HG03521 (cell line): ENCODE measurements around the gene SEPTIN1.
"Not testable (repeated sequence)": the region's sequence is repeated elsewhere in the genome, so short reads cannot be mapped to it uniquely, and the experiment has no call there.

ENCODE experiments used
- ATAC-seq: cut with Tn5 transposase; IDR thresholded peaks from one replicate; pipeline ENCODE4 v1.9.1; 2021; ENCODE audit warnings: mild to moderate bottlenecking, moderate library complexity; ENCODE audit not compliant: unreplicated experiment

The SEPTIN1 gene

DNA sequence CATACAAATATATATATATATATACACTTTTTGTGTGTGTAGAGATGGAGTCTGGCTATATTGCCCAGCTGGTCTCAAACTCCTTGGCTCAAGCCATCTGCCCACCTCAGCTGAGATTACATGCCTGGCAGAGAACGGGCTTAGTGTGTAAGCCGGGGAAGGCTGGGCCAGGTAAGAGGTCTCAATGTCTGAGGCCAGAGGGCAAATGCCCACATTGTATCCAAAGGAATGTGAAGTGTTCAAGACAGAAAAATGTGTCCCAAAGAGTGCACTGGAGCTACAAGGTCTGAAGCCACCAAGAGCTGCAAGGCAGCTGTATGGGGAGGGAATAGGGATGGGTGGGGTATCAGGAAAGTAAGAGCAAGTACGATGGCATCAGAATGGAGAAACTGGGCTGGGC, 36.1 kb downstream of the SEPTIN1 start:
- no peak for ATAC-seq

- ATAC-seq, result not testable (repeated sequence)
Measured at GRCh38 chr16:30343491-30343820, 38.9 kb downstream of the SEPTIN1 start.

DNA sequence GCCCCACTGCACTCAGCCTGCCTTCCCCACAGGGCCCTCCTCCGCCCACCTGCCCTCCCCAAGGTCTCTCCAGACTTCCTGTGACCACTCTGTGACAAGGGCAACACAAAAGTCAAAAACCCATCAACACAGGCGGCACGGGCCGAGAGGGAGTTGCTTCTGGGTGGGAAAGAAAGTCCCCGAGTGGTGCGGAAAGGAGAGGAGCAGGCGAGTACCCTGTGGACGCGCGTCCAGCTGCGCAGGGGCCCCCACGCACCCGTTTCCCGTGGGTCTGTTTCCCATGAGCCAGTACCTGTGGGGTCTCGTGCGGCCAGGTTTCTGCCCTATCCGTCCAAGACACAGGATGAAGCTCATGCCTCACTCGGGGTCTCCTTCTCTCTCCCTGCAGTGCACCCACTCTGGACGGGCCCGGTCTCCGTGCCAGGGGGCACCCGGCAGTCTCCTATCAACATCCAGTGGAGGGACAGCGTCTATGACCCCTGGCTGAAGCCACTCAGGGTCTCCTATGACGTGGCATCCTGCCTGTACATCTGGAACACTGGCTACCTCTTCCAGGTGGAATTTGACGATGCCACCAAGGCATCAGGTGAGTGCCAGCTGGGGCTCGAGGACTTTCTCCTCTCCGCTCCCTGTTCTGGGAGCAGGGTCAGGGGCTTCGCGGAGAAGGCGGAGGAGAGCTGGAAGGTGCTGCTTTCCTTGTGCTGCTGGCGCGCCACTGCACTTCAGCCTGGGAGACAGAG, 39.4 kb downstream of the SEPTIN1 start:
- ATAC-seq, result no peak

DNA sequence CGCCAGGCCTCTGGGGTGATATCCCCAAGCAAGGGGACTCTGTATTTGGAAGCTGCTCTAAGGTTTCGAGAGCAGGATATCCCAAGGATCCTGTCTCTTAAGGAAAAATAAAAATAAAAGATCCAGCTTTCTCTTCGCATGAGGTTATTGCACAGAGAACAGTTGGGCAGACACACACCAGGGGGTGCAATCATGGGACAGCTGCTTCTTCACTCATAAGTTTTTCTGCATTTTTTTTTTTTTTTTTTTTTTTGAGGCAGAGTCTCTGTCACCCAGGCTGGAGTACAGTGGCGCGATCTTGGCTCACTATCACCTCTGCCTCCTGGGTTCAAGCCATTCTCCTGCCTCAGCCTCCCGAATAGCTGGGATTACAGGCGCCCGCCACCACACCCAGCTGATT, 40.4 kb downstream of the SEPTIN1 start:
- not testable (repeated sequence) for ATAC-seq

- ATAC-seq, result no peak
Measured at GRCh38 chr16:30340621-30341020, 41.7 kb downstream of the SEPTIN1 start.

- not testable (repeated sequence) for ATAC-seq
Measured at GRCh38 chr16:30338715-30339114, 43.6 kb downstream of the SEPTIN1 start.

DNA sequence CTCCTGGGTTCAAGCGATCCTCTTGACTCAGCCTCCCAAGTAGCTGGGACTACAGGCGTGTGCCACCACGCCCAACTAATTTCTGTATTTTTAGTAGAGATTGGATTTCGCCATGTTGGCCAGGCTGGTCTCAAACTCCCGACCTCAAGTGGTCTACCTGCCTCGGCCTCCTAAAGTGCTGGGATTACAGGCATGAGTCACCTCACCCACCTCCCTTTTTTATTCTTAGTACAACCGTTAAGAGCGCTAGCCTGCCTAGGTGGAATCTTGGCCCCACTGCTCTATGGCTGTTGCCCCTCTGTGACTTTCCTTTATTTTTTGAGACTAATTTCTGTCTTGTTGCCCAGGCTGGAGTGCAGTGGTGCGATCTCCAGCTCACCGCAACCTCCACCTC, 44.4 kb downstream of the SEPTIN1 start:
- ATAC-seq, result not testable (repeated sequence)

DNA sequence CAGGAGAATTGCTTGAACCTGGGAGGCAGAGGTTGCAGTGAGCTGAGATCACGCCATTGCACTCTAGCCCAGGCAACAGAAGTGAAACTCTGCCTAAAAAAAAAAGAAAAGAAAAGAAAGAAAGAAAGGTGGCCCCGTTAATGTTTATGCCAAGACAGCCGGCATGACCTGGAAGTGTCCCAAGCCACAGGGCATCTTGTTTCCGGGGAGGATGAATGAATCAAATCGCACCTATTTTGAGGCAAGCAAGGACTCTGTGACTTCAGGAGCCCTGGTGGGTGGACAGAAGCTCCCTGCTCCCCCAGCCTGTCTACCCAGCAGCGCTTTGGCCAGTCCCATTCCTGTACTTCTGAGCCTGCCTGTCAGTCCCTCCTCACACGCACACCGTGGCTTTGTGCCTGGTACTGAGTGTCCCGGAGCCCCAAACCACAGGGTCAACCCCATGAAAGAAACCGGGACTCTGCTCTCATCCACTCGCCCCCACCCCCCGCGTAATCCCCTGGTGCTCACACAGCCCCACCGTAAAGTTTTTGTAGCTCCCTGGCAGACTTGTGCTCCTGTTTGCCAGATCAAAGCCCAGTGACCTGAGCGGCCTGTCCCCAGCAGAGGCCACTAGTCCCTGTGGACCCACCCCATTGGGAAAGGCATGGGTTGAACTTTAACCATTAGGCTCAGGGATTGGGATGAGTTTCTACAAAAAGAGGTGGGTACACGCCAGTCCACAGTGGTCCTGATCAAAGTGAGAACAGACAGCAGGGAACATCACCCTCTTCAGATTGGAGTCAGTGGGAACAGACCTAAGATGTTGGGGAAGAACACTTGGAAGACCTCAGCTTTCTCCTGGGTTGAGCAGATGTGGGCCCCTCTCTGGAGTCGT, 46.5 kb downstream of the SEPTIN1 start:
- ATAC-seq, result peak; percentile 2

- peak; percentile 78 for ATAC-seq
Measured at GRCh38 chr16:30335028-30335597, 47.2 kb downstream of the SEPTIN1 start.

DNA sequence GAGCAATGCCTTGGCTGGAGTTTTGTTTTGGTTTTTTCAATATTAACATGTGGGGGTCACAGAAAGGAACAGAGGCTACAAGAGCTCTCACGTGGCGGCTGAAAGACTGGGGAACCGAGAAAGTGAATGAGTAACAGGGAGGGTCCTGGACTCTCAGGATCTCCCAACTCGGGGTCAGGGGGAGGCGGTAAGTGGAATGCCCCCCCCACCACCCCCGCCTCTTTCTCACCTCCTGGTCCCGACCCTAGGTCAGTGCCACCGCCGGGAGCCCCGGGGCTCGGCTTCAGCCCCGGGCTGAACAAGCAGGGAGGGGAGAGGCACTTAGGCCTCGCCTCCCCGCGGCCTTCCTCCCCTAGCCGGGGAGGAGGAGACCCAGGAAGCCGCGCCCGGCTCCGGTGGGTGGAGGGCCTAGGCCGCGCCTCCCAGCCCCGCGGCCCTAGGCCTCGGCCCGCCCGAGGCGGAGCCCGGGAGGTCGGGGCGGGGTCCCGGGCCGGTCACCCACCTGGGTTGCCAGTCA, 47.8 kb downstream of the SEPTIN1 start:
- peak; percentile 83 for ATAC-seq
